ENCODE measurements around the gene CFAP61. TPM values are rescaled to one million over a fixed set of nuclear protein-coding genes. Genes with fewer than 3 reads are reported as not detected.

Gene CFAP61
- total RNA-seq, 6 donors from 2014 or later: 0.37 to 14.3 (median 6.1) TPM

DNA sequence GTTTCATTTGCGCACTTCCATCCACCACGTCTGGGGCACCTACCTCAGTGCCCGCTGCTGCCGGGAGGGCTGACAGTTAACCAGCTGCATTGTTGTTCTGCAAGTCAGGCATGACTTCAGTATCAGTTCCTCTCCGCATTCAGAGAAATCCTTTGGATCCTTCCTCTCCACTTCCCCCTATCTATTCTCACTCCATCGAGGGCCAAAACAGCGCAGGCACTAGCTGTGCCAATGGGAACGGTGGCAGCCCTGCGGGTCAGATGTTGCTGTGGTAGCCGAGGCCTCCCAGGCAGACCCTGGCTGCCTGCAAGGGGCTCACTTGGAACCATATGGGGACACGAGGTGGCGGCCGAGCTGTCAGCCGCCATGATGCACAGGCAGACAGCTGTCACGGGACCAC, 251.4 kb downstream of the CFAP61 start:
- DNase-seq: peak in 1 of 2 donors; percentile 51
- Histone ChIP-seq H3K27ac (no peak overlapping the region), H3K27me3 (no peaks in the 10 kb centered on the region), H3K4me3 (no peak overlapping the region), H3K9me3 (no peaks in the 10 kb centered on the region), H3K36me3 (no peaks in the 10 kb centered on the region), H3K4me1 (no peaks in the 10 kb centered on the region)
- 76 to 86% methylated on average over 9 to 15 of the region's 15 CpGs for WGBS, 2 donors
- ATAC-seq (ENCODE audit: low FRiP score in 2 of 2): peak in 1 of 2 donors; percentile 81
- no peak for TF ChIP-seq POLR2AphosphoS5 (IDR thresholded peaks at IDR 0.05)
- no peak for TF ChIP-seq POLR2A (IDR thresholded peaks at IDR 0.05)
- TF ChIP-seq, protein P1, sequence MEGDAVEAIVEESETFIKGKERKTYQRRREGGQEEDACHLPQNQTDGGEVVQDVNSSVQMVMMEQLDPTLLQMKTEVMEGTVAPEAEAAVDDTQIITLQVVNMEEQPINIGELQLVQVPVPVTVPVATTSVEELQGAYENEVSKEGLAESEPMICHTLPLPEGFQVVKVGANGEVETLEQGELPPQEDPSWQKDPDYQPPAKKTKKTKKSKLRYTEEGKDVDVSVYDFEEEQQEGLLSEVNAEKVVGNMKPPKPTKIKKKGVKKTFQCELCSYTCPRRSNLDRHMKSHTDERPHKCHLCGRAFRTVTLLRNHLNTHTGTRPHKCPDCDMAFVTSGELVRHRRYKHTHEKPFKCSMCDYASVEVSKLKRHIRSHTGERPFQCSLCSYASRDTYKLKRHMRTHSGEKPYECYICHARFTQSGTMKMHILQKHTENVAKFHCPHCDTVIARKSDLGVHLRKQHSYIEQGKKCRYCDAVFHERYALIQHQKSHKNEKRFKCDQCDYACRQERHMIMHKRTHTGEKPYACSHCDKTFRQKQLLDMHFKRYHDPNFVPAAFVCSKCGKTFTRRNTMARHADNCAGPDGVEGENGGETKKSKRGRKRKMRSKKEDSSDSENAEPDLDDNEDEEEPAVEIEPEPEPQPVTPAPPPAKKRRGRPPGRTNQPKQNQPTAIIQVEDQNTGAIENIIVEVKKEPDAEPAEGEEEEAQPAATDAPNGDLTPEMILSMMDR (IDR thresholded peaks at IDR 0.05): no peak
- TF ChIP-seq EP300 (IDR thresholded peaks at IDR 0.05): no peak

DNA sequence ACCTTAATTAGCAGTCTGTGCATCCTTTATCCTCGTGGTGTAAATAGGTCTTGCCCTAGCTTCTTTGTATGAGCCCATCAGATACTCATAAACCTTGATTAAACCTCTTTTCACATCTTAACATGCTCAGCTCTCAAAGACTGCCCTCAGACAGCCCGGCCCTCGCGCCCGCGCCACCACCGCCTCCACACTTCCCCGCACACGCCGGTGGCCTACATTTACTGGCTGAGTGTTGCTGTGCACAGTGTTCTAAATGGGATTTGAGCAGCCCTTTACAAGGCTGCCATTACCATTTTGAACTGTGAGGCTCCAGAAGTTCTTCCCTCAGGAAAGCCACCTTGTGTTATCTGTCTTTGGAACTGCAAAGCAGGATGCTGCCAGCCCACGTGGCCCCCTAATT, 252.6 kb downstream of the CFAP61 start:
- 85 to 90% methylated on average over 11 of the region's 11 CpGs for WGBS, 2 donors
- peak in 1 of 2 donors; percentile 59 for DNase-seq
- H3K9me3 ChIP-seq: no peaks in the 10 kb centered on the region

DNA sequence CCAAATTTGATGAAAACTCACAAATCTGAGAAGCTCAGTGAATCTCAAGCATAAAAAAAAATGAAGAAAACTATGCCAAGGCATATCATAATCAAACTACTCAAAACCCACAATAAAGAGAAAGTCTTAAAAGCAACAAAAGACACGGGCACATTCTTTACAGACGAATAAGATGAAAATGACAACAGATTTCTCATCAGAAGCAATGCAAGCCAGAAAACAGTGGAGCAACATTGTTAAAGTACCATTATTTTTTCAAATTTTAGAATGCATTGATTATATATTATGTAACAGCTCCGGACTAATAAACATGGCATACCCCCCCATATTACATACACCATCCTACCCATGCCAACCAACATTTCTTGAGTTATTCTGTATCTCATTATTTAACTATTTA, 260.2 kb downstream of the CFAP61 start:
- H3K27me3 ChIP-seq: no peaks in the 10 kb centered on the region
- no peaks in the 10 kb centered on the region for H3K36me3 ChIP-seq
- H3K4me1 ChIP-seq: no peaks in the 10 kb centered on the region
- TF ChIP-seq, protein P1 (IDR thresholded peaks at IDR 0.05): no peak
- TF ChIP-seq EP300 (IDR thresholded peaks at IDR 0.05): no peak
- no peak for TF ChIP-seq POLR2A (IDR thresholded peaks at IDR 0.05)
- no peak for TF ChIP-seq POLR2AphosphoS5 (IDR thresholded peaks at IDR 0.05)
- ATAC-seq (ENCODE audit: low FRiP score in 2 of 2) (no peak), DNase-seq (no peak)
- H3K27ac ChIP-seq: no peak overlapping the region
- H3K4me3 ChIP-seq: no peak overlapping the region
- no peaks in the 10 kb centered on the region for H3K9me3 ChIP-seq
- 91 to 93% methylated on average over 3 of the region's 3 CpGs for WGBS, 2 donors

More for the DNA sequence above, 252.6 kb downstream of the CFAP61 start:
- Histone ChIP-seq H3K27me3 (no peaks in the 10 kb centered on the region), H3K4me1 (no peaks in the 10 kb centered on the region), H3K27ac (no peak overlapping the region), H3K4me3 (no peak overlapping the region), H3K36me3 (no peaks in the 10 kb centered on the region)
- TF ChIP-seq, protein P1 (IDR thresholded peaks at IDR 0.05): no peak
- TF ChIP-seq EP300 (IDR thresholded peaks at IDR 0.05) (no peak), POLR2AphosphoS5 (IDR thresholded peaks at IDR 0.05) (no peak), POLR2A (IDR thresholded peaks at IDR 0.05) (no peak)
- no peak for ATAC-seq (ENCODE audit: low FRiP score in 2 of 2)

DNA sequence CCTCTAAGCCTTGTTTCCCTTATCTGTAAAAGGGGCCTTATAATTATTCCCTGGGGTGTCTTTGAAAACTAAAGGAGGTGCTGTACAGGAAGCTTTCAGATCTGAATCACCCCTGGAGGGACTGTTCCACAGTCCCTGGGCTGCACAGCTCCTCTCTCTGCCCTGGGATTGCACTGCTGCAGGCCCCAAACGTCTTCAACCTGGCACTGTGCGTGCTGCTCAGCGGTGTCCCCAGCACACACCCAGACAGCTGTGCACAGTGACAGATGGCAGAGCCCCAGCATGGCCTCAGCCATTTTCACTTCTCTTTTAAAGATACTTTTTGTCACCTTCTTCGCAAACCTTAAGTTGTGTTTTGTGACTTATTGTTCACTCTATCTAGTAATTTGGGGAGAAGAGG, 264.9 kb downstream of the CFAP61 start:
- no peaks in the 10 kb centered on the region for H3K27me3 ChIP-seq
- 59 to 71% methylated on average over 4 of the region's 4 CpGs for WGBS, 2 donors
- peaks cover 0 to 3% (median 1%) of the 10 kb centered on the region in 4 donors for H3K9me3 ChIP-seq
- peak in 1 of 2 donors; percentile 31 for DNase-seq
- H3K27ac ChIP-seq: no peak overlapping the region
- peaks cover 0 to 3% (median 0%) of the 10 kb centered on the region in 4 donors for H3K4me1 ChIP-seq
- H3K36me3 ChIP-seq: no peaks in the 10 kb centered on the region
- ATAC-seq (ENCODE audit: low FRiP score in 2 of 2): peak in 1 of 2 donors; percentile 64
- no peak for TF ChIP-seq POLR2AphosphoS5 (IDR thresholded peaks at IDR 0.05)
- no peak overlapping the region for H3K4me3 ChIP-seq

DNA sequence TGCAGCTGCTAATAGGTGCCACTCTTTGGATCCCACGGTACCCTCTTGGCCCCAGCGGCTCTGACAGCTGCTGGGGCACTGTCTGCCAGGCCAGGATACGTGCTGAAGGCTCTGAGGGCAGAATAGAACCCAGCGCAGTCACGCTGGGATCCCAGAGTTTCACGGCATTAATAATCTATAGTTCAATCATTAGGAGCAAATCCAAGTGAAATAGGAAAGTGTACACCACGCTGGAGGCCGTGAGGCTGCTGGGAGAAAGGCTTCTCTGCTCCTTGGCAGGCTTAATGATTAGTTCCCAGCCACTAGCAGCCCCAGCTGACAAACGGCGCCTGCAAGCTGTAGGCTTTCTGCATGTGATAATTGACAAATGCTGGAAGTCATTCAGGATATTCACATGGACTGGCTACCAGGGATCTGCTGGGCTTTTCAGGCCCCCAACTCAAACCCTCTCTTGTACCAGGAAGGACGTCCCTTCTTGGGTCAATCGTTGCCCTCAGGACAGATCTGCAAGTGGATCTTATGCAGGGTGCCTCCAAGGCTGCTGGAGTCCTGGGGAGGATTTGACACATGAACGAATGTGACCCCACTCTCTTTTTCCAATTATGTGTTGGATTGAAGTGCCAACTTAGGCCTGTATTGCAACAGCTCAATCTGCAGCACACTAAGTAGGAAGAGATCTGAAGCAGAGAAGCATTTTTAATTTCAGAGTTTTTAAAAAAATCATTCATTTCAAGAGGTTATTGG, 265.5 kb downstream of the CFAP61 start:
- Histone ChIP-seq H3K4me1 (peaks cover 0 to 3% (median 0%) of the 10 kb centered on the region in 4 donors), H3K27me3 (no peaks in the 10 kb centered on the region), H3K27ac (no peak overlapping the region), H3K4me3 (no peak overlapping the region), H3K9me3 (peaks cover 0 to 5% (median 1%) of the 10 kb centered on the region in 4 donors), H3K36me3 (no peaks in the 10 kb centered on the region)
- DNase-seq: peak in 1 of 2 donors; percentile 22
- no peak for TF ChIP-seq POLR2AphosphoS5 (IDR thresholded peaks at IDR 0.05)
- no peak for TF ChIP-seq POLR2A (IDR thresholded peaks at IDR 0.05)
- no peak for TF ChIP-seq EP300 (IDR thresholded peaks at IDR 0.05)
- TF ChIP-seq, protein P1 (IDR thresholded peaks at IDR 0.05): no peak
- peak in 1 of 2 donors; percentile 26 for ATAC-seq (ENCODE audit: low FRiP score in 2 of 2)
- 62 to 63% methylated on average over 13 of the region's 13 CpGs for WGBS, 2 donors
